Measurements from ENCODE around the gene C1QL4.
"Not testable (repeated sequence)": the region's sequence is repeated elsewhere in the genome, so short reads cannot be mapped to it uniquely, and the experiment has no call there.

The C1QL4 gene

GRCh38 chr12:49333778-49334177, 3.2 kb downstream of the C1QL4 start:
- not testable (repeated sequence) for DNase-seq

DNA sequence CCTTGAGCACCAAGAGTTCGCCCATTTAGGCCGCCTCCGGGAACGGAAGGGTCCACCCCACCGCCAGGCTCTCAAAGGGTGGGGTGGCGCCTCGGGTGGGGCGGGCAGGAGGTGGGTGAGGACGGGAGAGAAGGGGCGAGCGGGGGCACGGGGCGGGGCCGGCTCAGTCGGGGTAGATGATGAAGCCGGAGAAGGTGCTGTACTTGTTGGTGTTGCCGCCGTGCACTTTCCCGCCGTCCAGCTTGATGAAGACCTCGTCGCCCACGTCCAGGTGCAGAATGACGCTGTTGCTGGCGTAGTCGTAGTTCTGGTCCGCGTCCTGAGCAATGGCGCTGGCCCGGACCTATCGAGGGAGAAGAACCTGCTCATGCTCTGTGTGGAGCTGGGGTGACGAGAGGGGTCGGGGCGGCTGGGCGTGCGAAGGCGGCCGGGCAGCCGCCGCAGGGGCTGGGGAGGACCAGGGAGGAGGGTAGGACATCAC, 4.1 kb downstream of the C1QL4 start:
- DNase-seq: no peak

- DNase-seq: no peak
Observed at GRCh38 chr12:49332441-49332861, 4.5 kb downstream of the C1QL4 start.

DNA sequence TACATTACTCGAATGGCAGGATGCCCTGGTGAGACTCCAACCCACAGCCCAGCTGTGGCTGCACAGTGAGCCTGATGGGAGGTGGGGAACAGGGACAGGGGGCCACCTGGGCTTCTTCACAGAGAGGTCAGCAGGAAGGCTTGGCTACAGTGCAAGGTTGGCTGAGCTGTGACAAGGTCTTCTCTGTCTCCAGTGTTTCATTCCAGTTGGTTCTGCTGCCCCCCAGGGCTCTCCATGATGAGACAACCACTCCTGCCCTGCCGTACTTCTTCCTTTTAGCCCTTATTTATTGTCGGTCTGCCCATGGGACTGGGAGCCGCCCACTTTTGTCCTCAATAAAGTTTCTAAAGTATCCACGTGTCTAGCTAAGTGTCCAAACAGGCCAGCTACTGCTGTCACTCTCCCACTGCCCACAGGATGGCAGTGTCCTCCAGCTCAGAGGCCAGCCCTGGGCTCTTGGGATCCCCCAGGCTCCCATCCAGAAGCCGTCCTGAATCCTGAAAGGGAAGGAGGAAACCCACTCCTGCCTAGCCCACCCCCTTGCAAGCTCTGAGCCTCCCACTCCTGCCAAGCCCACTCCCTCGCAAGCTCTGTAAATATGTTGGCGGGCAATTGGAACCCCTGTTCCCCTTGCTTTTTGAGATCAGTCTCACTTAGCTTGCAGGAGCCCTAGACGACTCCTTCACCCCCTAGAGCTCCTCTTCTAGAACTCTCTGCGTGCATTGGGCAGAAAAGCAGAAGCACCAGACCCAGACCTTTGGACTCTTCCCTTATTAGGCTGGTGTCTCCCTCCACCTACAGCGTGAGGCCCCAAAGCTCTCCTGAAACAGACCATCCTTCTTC, 5.4 kb downstream of the C1QL4 start:
- DNase-seq: no peak

DNA sequence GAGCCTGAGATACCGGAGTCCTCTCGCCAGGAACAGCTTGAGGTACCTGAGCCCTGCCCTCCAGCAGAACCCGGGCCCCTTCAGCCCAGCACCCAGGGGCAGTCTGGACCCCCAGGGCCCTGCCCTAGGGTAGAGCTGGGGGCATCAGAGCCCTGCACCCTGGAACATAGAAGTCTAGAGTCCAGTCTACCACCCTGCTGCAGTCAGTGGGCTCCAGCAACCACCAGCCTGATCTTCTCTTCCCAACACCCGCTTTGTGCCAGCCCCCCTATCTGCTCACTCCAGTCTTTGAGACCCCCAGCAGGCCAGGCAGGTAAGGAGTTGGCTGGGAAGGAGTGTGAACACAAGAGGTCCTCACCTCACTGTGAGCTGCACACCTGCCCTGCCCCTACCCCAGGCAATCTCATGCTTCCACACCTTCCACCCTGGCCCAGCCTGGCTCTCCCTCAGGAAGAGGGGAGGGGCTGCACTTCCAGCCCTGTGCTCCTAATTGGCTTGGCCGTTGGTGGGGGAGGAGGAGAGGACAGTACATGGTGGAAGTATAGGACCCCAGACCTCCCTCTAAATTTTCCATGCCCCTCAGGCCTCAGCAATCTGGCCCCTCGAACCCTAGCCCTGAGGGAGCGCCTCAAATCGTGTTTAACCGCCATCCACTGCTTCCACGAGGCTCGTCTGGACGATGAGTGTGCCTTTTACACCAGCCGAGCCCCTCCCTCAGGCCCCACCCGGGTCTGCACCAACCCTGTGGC, 6.2 kb downstream of the C1QL4 start:
- DNase-seq: no peak

DNA sequence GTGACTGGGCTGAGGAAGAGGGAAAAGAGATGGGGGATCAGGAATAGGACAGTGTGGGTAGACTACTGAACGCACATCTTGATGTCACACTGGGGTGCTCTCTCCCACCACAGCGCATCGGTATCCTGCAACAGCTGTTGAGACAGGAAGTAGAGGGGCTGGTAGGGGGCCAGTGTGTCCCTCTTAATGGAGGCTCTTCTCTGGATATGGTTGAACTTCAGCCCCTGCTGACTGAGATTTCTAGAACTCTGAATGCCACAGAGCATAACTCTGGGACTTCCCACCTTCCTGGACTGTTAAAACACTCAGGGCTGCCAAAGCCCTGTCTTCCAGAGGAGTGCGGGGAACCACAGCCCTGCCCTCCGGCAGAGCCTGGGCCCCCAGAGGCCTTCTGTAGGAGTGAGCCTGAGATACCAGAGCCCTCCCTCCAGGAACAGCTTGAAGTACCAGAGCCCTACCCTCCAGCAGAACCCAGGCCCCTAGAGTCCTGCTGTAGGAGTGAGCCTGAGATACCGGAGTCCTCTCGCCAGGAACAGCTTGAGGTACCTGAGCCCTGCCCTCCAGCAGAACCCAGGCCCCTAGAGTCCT, 6.9 kb downstream of the C1QL4 start:
- DNase-seq: no peak

DNA sequence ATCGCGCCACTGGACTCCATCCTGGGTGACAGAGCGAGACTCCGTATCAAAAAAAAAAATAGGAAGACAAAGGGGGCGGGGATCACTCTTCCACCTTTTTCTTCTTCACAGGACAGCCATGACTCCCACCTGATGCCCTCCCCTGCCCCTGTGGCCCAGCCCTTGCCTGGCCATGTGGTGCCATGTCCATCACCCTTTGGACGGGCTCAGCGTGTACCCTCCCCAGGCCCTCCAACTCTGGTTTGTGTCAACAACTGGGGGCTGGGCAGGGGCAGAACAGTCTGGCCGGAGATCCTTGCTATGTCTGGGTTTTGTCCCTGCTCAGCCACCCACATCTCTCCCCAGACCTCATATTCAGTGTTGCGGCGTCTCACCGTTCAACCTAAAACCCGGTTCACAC, 8.2 kb downstream of the C1QL4 start:
- DNase-seq: no peak

GRCh38 chr12:49327887-49328286, 9.1 kb downstream of the C1QL4 start:
- no peak for DNase-seq

- no peak for DNase-seq
Observed at GRCh38 chr12:49327368-49327767, 9.6 kb downstream of the C1QL4 start.

GRCh38 chr12:49325606-49326005, 11.4 kb downstream of the C1QL4 start:
- DNase-seq: no peak

DNA sequence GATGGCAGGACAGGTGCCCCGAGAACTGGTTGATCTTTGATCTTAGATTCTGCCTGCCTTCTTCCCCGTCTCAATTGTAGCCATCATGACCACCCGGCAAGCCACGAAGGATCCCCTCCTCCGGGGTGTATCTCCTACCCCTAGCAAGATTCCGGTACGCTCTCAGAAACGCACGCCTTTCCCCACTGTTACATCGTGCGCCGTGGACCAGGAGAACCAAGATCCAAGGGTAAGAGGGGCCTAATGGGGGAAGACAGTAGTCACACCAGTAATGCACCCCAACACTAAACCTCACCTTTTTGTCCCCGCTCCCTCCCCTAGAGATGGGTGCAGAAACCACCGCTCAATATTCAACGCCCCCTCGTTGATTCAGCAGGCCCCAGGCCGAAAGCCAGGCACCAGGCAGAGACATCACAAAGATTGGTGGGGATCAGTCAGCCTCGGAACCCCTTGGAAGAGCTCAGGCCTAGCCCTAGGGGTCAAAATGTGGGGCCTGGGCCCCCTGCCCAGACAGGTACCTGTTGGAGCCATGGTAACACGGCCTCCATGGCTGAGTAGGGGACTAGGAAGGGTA, 13.4 kb downstream of the C1QL4 start:
- no peak for DNase-seq

DNA sequence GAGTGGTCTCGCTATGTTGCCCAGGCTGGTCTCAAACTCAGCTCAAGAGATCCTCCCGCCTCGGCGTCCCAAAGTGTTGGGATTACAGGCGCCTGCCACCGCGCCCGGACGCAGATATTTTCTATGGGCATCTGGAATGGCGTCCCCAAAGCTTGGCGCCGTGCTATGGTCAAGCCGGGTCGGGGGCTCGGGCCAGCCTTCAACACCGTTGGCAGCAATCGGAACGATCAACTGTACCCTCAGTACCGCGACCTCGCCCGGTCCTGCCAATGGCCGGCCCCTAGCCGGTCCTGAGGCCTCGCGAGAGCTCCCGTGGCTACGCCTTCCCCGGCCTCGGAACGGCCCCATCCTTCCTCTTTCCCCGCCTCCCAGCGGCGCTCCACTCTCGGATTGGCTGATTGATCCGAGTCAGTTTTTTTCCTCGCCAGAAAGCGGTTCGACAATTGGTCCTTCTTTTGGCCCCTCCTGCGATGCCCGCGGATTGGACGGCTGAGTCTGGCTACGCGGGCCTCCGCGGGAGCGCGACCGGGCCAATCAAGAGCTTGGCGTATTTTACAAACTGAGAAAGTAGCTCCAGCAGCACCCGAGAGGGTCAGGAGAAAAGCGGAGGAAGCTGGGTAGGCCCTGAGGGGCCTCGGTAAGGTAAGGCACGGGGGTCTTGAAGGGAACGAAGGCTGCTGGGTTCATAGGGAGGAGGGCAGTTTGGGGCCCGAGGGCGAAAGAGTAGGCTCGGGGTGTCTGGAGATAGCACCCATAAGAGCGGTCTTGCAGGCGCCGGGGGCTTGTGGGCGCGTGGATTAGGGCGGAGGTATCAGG, 14.1 kb downstream of the C1QL4 start, which contains the start of gene TROAP:
TROAP (plus strand) TSS at position 548 of the 816 bp plus-strand sequence. CDS start 354 bp downstream, outside the sequence.
- peak; percentile 96 for DNase-seq

- no peak for DNase-seq
Observed at GRCh38 chr12:49322367-49322707, 14.7 kb downstream of the C1QL4 start.

DNA sequence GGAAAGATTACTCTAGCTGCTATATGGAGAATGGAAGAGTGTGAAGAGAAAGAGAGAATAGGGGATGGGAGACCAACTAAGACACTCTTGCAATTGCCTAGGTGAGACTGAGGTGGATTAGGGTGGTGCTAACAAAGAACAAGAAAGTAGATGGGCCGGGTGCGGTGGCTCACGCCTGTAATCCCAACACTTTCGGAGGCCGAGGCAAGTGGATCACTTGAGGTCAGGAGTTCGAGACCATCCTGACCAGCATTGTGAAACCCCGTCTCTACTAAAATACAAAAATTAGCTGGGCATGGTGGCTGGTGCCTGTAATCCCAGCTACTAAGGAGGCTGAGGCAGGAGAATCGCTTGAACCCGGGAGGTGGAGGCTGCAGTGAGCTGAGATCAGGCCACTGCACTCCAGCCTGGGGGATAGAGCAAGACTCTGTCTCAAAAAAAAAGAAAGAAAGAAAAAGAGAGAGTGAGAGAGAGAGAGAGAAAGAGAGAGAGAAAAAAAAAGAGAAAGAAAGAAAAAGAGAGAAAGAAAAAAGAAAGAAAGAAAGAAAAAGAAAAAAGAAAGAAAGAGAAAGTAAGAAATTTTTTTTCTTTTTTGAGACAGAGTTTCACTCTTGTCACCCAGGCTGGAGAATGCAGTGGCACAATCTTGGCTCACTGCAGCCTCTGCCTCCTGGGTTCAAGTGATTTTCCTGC, 16.4 kb downstream of the C1QL4 start:
- not testable (repeated sequence) for DNase-seq

DNA sequence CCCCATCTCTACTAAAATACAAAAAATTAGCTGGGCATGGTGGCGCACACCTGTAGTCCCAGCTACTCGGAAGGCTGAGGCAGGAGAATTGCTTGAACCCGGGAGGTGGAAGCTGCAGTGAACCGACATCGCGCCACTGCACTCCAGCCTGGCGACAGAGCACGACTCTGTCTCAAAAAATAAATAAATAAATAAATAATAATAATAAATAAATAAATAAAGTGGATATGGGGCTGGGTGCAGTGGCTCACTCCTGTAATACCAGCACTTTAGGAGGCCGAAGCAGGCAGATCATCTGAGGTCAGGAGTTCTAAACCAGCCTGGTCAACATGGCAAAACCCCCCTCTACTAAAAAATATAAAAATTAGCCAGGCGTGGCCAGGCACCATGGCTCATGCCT, 19.9 kb downstream of the C1QL4 start:
- DNase-seq: not testable (repeated sequence)

GRCh38 chr12:49314811-49315210, 22.2 kb downstream of the C1QL4 start:
- no peak for DNase-seq

DNA sequence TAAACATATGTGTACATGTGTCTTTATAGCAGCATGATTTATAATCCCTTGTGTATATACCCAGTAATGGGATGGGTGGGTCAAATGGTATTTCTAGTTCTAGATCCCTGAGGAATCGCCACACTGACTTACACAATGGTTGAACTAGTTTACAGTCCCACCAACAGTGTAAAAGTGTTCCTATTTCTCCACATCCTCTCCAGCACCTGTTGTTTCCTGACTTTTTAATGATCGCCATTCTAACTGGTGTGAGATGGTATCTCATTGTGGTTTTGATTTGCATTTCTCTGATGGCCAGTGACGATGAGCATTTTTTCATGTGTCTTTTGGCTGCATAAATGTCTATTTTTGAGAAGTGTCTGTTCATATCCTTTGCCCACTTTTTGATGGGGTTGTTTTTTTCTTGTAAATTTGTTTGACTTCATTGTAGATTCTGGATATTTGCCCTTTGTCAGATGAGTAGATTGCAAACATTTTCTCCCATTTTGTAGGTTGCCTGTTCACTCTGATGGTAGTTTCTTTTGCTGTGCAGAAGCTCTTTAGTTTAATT, 26.5 kb downstream of the C1QL4 start:
- not testable (repeated sequence) for DNase-seq

GRCh38 chr12:49309386-49309785, 27.6 kb downstream of the C1QL4 start:
- DNase-seq: no peak

DNA sequence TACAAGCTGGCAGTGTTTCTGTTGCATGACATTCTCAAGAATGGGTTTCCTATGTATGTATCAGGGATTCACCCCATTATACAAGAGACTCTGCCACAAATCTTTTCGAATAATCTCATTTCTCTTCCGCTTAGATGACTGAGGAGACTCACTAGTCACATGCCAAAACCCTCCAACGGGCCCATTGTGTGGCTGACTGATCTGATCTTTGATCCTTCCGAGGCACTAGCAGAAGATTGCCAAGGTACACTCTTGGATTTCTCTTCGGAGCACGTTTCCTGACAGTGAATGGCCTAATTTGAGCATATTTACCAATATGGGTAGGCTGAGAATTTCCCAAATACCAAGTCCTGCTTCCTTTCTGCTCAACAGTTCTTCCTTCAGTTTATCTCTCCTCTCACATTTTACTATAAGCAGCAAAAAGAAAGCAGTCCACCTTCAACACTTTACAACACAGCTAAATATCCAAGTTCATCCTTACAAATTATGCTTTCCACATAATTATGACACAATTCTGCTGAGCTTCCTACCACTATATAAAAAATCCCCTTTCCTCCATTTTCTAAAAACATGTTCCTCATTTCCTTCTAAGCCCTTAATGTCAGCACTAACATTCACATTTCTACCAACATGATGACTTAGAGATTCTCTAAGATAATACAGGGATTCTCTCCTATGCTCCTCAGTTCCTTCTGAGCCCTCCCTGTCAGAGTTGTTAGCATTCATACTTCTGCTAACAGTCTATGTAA, 31.1 kb downstream of the C1QL4 start:
- DNase-seq: no peak

DNA sequence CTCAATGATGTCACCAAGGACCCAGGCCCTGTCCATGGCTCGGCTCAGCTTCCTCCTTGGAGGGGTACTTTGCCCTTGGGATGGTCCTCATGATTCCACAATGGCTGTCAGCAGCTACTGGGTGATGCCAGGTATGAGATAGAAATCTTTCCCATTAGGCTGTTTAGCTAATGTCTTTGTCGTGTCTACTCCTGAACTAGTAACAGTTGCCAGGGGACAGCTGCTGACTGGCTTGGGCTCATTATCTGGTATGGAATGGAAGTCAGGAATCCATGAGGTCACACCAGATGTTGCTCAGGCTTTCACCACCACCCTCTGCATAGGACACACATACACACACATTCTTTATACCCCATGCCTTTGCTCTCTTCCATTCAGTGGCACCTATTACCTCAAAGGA, 32.8 kb downstream of the C1QL4 start:
- DNase-seq: no peak

GRCh38 chr12:49301760-49302159, 35.2 kb downstream of the C1QL4 start:
- no peak for DNase-seq
